Measurements from ENCODE around the gene SCP2.
A peak's percentile ranks its signal among the peaks of the same experiment; 100 is the strongest.

- TF ChIP-seq CTCF (IDR thresholded peaks at IDR 0.05), result no peak
- TF ChIP-seq POLR2A (IDR thresholded peaks at IDR 0.05), result peak; percentile 52
These were observed 87.9 kb downstream of the SCP2 start for GRCh38 chr1:53014791-53015507.
